ENCODE data around the gene GRID1.

Gene GRID1

DNA sequence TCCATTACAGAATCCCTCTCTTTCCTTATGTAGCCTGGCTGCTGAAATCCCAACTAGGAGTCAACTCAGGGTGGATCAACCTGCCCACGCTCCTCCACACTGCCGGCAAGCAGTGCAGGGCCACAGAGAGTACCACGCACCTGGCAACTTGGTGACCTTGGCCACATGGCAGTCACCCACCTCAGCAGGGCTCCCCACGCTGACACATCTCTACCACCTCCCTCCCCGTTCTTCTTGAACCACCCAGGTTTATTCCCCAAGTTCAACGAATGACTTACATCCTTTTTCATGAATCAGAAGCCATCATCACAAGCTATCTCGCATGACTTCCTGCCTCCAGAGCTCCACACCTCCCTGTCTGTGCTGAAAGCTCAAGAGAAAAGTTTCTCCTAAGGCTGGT lies 153.4 kb downstream of the GRID1 start:
- no peak for DNase-seq (ENCODE audit: low read depth in 2 of 2)

DNA sequence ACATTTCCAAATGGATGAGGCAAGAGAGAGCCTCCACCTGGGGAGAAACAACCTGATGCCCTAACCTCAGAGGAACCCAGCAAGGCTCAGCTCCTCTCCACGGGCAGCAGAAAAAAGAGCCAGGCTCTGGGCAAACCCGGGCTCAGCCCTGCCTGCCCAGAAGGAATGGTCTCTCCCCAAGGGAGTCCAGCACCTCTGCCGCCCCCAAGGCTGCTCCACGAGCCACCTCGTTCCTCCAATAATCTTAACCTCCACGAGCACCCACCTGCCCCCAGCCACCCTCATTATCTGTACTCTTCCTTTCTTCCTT lies 154.2 kb downstream of the GRID1 start:
- DNase-seq (ENCODE audit: low read depth in 2 of 2) = no peak

DNA sequence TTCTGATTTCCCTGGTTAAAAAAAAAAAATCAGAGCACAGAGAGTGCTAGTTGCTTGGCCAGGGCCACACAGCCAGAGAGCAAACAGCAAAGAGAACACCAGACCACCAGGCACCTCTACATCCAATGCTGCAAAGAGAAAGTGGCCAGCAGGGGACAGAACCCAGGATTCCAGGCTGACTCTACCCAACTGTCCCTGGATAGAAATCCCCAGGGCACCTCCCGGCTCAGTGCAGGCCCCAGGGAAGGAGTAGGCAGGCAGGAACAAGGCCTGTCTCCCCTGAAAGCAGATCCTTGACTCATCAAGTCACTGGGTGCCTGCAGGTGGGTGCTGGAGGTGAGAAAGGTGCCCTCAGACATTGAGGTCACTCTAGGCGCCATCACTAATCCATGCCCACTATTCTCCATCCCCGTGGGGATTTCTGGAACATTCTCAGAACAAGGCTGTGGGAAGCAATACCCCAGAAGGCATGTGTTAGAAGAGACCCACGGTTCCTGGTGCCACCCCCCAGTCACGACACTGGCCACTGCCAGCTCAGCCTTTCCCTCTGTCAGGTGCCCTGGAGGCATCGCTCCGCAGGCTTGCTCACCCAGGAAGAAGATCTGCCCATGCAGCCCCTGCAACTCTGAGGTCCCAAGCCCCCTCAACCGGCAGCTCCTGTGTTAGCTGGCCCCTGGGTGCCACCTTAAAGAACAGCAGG lies 154.8 kb downstream of the GRID1 start:
- DNase-seq (ENCODE audit: low read depth in 2 of 2) = no peak

DNA sequence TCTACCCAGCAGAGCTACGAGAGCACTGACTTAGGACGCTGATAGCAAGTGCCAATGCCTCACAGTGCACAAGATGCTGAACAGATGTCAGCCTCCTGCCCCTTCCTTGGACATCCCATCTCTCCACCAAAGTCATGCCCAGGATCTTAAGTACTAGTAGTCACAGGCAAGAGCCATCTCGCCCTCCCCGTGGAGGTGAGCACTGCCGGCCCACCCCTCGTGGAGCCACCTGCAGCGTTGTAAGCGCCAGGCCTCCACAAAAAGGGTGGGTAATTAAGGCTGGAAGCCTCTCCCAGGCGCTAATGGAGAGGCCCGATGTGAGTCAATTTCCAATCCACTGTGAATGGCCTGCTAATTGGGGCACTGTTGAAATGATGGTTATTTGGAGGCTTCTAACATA lies 156.2 kb downstream of the GRID1 start:
- no peak for DNase-seq (ENCODE audit: low read depth in 2 of 2)

DNA sequence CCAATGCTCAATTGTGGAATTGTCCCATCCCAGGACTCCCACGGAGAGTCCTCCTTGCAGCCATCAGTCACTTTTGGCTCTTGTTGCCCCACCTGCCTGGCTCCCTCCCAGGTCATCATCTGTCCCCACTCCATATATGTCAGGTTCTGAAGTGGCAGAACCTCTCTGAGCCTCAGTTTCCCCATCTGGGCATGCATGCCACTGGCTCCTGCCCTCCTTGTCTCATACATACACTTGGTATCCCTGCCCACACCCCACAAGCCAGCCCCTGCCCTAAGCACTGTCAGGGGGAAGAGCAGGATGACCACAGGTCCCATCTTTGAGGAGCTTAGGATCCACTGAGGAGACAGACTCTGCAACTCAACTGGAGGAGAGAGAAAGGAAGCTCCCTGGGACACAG lies 156.9 kb downstream of the GRID1 start:
- no peak for DNase-seq (ENCODE audit: low read depth in 2 of 2)

DNA sequence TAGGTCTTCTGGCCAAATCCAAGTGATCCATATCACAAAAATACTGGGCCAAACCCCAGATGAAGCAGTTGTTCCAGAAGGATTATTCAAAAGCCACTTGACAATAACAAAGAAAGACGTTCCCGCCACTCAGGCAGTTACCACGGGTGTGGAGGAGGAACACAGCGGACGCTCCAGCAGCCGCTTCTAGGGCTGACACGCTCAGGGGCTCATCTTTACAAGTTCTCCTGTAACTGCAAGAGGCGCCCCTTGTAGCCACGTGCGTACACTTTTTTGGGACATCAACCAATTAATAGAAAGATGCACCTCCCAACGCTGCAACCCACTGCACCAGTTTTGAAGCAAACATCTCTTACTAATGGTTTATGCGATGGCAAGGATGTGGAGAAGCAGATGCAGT lies 159.4 kb downstream of the GRID1 start:
- no peak for DNase-seq (ENCODE audit: low read depth in 2 of 2)

DNA sequence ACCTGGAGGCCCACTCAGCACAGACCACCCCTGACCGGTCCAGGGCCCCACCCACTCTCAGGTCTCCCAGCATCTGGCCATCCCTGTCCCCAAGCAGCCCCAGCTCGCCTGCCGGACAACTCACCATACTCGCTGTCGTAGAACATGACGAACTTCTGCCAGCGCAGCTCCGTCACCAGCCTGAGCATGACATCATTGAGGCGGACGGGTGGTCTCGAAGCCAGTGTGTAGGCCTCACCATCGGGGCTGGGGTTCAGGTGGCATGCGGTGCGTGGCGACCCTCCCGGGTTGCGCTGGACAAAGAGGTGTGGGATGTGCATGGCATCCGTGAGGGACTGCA lies 160.4 kb downstream of the GRID1 start:
- no peak for DNase-seq (ENCODE audit: low read depth in 2 of 2)

DNA sequence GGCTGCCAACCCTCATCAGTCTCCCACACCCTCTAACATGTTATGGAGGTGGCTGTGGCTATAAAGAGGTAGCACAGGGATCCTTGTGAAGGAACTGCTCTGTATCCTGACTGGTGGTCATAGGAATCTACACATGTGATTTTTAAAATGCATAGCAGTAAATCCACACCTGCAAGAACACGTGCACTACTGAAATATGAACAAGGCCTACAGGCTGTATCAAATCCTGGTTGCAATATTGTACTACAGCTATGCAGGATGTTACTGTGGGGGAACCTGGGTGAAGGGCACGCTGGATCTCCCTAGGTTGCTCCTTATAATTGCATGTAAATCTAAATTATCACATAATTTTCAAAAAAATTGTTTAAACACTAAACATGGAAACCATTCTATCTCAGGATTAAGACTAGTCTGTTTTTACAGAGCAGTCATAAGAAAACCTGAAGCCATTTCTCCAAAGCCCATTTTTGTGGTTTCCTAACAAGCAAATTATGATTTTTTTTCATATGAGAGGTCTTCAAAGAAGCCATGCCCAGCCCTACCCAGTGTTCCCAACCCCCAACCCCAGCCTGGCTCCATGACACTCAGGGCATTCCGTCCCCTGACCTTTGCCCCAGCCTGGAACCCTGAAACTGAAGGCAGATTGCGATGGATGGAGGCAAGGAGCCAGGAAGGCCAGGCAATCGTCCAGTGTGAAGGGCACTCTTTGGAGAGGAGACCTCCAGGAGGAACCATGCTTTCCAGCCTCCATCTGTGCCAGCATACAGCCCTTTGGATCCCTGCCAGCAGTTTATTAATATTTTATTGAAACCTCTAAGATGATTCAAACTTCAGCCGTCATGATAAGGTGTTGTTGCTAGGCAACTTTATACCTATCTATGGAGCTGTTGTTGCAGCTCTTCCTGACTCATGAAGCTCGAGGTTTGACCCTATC lies 161.0 kb downstream of the GRID1 start:
- no peak for DNase-seq (ENCODE audit: low read depth in 2 of 2)

DNA sequence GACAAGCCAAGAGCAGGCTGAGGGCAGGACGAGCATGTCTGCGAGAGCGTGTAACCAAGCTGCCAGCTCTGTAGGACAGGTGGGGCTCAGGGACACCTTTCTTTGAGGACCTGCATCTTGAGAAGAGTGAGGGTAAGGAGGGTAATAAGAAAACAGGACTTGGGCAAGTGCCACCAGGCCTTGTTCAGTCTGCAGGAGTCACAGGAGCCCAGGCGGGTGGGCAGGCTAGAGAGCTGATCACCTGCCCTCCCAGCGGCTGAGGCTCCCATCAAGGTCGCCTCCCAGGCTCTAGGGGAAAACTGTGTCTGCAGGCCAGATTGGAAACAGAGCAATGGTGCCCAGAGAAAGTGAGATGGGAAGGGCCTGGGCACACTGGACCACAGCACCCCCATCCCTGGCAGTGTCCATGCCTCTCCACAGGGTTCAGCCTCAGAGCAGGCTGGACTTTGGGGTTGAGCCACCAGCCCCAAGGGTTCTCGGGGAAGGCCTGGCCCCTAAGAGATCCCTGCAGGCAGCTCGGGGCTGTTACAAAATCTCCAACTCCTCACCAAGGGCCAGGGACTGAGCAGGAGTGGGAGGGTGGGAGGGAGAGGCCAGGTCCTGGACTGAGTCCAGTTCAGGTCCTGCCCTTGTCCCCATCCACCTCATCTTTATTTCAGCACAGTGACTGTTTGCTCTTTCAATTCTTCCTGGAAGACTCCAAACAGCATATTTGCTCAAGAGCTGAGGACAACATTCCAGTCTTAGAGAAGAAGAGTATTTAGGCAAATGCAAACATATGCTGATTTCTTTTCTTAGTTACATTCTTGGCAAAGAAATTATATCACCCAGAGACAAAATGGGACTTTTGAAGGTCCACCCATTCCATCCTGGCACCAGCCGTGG lies 161.9 kb downstream of the GRID1 start:
- DNase-seq (ENCODE audit: low read depth in 2 of 2) = no peak

DNA sequence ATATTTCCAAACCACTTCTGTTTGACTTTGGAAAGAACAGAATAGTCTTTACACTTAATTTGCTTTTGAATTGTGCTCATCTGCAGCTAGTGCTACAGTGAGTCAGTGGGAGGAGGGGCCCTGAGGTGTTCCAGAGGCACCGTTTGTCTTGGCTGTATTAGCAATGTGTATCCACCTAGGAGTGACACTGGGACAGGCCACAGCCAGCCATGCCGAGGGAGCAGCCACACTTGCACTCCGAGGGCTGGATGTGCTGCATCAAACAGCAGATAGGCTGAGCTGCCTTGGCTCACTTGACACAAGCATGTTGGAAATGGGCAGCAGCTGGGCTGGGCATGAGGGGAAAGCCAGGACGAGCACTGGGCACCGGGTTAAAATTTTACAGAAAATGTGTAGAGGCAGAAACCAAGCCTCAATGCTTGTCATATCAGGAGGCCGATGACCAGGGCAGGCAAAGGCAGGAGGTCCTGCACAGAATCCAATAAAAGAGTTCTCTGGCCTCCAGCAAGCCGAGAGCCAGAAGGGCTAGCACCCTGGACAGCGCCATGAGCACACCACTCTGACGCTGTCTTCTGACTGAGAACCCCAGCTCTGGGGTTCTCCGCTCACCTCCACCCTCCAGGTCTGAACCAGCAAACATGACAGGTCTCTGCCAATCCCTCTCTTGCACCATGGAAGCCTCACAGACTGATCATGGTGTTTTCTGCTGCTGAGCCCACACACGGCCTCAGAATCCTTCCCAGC lies 163.3 kb downstream of the GRID1 start:
- DNase-seq (ENCODE audit: low read depth in 2 of 2) = no peak

DNA sequence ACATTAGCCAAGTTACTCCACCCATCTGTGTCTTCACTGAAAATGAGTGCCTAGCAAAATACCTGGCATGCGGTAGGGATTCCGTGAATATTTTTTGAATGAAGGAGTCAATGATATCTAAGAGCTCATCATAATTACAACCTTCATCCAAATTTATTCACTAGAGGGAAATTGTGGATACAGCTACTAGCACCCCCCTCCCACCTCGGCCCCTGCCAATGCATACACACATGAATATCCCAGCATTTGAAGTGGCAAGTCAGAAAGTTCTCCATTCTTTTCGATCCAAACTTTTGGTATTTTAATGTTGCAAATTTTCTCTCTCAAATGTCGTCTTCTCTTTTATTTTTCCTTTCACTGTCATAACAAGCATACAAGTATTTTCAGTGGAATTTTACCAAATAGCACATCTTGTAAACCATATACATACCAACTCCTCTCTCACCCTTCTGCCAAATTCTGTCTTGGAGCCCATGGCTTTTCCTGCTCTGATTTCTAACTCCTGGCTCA lies 164.3 kb downstream of the GRID1 start:
- DNase-seq (ENCODE audit: low read depth in 2 of 2) = no peak

DNA sequence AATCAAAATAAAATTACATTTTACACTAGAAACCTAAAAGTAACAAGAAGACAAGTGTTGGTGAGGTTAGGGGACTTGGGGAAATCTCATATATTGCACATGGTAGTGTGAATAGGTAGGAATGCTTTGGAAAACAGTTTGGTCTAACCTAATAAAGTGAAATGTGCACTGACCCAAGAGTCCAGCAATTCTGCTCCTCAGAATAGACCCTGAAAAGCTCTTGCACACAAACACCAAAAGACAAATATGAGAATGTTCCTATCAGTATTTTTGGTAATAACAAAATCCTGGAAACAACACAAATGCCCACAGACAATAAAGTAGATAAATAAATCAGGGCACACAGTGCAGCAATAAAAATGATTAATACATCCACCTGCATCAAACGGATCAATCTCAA lies 165.7 kb downstream of the GRID1 start:
- DNase-seq (ENCODE audit: low read depth in 2 of 2) = no peak

DNA sequence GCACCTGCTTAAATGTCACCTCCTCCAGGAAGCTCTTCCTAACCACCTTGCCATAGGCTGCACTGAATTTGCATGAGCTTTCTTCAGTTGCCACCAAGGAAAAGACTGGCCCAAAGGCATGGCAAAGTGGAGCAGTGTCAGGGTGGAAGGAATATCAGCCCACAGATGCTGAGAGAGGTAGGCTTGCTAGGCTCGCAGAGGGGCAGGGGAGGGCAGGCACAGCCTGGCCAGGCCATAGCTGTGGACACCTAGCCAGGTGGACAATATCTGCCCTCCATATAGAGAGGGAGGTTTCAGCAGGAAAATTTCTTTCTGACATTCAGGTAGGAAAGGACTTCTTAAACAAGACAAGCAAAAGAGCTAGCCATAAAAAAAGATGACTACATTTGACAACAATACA lies 166.3 kb downstream of the GRID1 start:
- DNase-seq (ENCODE audit: low read depth in 2 of 2) = no peak

DNA sequence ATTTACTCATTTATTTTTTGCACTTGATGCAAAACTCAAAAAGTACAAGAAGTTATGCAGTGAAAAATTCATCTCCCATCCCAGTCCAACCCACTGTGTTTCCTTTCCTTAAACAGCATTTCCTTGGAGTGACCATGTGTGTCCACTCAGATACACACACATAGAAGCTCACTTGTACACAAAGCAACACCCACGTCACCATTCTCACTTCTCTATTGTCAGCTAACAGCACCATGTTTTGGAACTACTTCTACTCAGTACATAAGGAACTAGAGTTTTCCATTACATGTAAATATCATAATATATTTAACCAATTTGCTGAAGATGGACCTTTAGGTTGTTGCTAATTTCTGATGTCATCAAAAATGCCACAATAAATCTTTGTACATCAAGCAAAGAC lies 167.6 kb downstream of the GRID1 start:
- DNase-seq (ENCODE audit: low read depth in 2 of 2) = no peak

DNA sequence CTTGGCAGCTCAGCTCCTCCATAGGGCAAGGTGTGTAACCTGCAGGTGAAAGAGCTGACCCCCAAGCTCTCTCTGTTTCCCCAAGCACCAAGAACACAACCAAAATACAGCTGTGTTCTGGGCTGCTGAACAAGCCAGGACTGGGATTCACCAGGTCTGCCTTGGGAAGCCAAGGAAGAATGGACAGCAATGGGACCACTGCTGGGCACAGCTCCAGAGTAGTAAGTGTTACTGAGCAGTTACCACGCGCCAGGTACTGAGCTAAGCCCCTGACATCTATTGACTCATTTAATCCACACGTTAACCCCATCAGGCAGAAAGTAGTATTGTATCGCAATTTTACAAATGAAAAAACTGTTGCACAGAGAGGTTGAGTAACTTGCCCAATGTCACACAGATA lies 168.3 kb downstream of the GRID1 start:
- DNase-seq (ENCODE audit: low read depth in 2 of 2) = no peak

DNA sequence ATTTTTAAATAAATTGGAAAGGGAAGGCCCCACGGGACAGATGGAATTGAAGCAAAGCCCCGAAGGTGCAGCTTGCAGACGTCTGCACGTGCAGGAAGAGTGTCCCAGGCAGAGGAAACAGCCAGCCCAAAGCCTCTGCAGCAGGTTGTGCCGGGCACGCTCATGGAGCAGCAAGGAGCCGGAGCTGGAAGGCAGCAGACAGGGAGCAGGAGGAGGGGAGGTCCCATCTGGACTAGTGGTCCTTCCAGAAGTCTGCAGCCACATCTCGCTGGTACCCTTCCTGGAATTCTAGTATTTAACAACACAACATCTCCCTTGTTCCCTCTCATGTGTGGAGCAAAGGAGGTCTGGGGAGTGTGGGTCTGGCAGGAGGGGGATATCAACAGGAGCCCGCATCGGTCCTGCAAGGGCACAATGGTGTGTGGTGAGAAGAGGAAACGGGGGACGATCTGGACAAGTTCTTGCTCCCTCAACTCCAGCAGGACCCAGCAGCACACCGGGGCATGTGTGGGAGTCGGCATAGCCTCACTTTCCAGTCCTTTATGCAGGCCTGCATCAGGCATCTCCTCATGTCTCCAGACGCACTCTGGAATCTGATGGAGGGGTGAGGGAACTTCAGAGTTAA lies 169.3 kb downstream of the GRID1 start:
- no peak for DNase-seq (ENCODE audit: low read depth in 2 of 2)

DNA sequence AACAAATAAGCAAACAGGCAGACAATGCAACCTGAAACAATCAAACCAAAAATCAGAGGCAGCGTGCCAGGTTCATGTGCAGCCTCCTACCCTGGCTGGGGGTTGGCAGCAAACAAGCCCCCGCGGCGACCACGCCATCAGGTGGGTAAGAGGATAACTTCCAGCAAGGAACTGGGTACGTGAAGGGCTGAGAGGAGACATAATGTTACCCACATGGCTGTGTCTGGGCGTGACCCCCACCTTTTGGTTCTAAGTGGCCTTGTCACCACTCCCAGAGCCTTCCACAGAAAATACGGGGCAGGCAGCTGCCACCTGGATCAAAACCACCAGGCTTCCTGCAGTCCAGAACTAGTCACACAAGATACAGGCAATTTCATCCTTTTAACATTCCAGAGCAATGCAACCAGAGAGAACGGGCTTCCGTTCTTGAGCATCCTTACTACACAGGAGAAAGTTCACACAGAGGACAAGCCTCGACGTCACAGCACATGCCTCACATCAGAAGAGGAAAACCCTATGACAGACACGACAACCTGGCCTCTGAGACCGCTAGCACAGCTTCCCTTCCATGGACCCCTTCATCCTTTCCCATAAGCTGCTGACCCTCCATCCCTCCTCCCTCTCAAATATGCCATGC lies 171.0 kb downstream of the GRID1 start:
- DNase-seq (ENCODE audit: low read depth in 2 of 2) = no peak

DNA sequence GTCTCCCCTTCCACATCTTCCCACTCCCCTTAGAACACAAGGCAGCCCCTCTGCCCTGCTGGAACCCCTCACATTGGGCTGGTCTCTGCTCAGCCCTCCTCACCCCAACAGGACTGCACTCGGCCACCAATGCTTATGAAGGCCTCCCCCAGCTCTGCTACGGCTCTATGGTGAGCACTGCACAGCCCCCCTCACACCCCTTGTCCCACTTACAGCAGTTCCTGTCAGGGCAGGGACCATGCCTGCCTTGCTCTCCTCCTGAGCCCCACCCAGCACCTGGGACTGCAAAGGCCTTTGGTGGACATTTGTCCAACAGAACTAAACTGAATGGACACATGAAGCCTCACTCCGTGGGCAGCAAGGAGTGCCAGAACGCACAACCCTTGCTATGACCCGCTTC lies 171.9 kb downstream of the GRID1 start:
- no peak for DNase-seq (ENCODE audit: low read depth in 2 of 2)

DNA sequence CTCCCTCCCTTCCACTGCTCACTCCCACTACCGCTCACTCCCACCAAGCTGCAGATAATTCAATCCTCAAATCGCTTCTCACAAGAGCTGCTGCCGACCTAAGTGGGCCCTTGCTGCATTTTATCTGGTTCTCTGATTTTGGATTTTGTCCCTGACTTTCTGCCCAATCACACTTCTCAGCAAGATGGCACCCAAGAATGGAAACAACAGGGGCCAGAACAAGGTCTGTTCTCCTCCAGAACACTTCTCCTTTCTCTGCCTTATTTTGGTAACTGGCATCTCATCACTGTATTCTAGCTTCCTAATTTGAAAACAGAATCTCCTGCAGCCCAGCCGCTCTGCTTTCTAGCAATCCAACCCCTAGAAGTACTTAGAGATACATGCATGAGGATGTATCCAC lies 172.8 kb downstream of the GRID1 start:
- DNase-seq (ENCODE audit: low read depth in 2 of 2) = no peak

DNA sequence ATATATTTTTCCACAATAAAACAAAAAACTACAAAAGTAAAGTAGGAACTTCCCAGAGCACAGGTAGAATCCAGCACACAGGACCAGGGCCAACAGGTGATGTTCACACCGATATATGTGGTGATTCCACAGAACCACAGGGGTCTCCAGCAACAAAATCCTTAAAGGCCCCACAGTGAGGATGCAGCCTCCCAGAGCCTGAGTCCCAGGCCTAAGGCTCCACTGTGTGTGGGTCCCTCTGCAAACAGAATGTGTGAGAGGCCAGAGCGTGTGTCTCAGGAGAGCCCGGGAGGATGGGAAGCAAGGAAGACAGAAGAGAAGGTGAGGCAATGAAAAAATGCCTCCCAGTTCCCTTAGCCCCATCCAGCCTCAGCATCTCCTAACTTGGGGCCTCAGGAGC lies 173.9 kb downstream of the GRID1 start:
- DNase-seq (ENCODE audit: low read depth in 2 of 2) = no peak

DNA sequence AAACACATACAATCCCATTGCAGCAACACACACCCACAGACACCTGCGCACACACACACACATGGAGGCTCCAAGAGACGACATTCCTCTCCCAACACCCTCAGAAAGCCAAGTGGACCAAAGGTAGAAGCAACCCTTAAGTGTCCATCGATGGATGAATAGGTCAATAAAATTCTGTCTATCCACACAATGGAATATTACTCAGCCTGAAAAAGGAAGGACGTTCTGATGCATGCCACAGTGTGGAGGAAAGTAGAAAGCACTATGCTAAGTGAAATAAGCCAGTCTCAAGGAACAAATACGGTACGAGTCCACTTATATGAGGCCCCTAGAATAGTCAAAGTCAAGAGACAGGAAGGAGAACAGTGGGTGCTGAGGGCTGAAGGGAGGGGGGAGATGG lies 174.4 kb downstream of the GRID1 start:
- no peak for DNase-seq (ENCODE audit: low read depth in 2 of 2)

All from activated CD8-positive, alpha-beta memory T cell treated with anti-CD3 and anti-CD28 coated beads for 4 hours (primary cell).